Esophagus squamous epithelium (tissue), 4 donors: ENCODE measurements around the gene C1RL.

Source experiments
- POLR2A ChIP-seq, 4 donors: fragments of 450-650 bp; IDR thresholded peaks; one replicate each; pipeline ENCODE4 v1.6.1; 2017; ENCODE audit warnings: antibody characterized with exemption in 4 of 4, mild to moderate bottlenecking in 4 of 4, moderate library complexity in 3 of 4
- TF ChIP-seq, protein P1 (sequence below), 6 experiments: fragments of 450-650 bp in 4 of 6; fragments of 200-600 bp in 2 of 6; sonication (generic) in 2 of 6; IDR thresholded peaks; one replicate each; pipeline ENCODE4 v1.5.1; 2016 to 2019; ENCODE audit warnings: antibody characterized with exemption in 6 of 6, mild to moderate bottlenecking in 4 of 6, moderate library complexity in 4 of 6

DNA sequence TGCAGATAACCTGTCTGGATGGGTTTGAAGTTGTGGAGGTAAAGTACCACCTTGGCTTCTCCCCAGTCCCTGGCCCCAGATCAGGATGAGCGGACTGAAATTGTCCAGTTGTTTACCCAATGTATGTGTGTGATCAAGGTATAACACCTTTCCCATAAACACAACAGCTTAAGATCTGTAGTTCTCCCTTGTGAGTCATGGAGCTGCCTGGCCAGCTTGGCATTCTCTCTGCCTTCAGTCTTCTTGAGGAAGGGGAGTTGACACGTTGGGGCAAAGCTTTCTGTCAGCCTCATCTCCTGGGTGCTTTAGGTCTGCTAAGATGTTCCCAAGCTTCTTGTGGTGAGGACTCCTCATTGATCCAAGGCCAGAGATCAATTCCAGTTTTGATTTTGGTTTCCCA is 42.4 kb downstream of the C1RL start:
- TF ChIP-seq, protein P1, sequence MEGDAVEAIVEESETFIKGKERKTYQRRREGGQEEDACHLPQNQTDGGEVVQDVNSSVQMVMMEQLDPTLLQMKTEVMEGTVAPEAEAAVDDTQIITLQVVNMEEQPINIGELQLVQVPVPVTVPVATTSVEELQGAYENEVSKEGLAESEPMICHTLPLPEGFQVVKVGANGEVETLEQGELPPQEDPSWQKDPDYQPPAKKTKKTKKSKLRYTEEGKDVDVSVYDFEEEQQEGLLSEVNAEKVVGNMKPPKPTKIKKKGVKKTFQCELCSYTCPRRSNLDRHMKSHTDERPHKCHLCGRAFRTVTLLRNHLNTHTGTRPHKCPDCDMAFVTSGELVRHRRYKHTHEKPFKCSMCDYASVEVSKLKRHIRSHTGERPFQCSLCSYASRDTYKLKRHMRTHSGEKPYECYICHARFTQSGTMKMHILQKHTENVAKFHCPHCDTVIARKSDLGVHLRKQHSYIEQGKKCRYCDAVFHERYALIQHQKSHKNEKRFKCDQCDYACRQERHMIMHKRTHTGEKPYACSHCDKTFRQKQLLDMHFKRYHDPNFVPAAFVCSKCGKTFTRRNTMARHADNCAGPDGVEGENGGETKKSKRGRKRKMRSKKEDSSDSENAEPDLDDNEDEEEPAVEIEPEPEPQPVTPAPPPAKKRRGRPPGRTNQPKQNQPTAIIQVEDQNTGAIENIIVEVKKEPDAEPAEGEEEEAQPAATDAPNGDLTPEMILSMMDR (IDR thresholded peaks at IDR 0.05): no peak
- no peak for TF ChIP-seq POLR2A (IDR thresholded peaks at IDR 0.05)
